Stimulated activated CD4-positive, alpha-beta T cell treated with anti-CD3 and anti-CD28 coated beads, TNF-alpha, amount 100 ng/mL, for 1 hour (primary cell): ENCODE results near the gene ENPEP.
A peak's percentile ranks its signal among the peaks of the same experiment; 100 is the strongest.
"Not testable (repeated sequence)": the region's sequence is repeated elsewhere in the genome, so short reads cannot be mapped to it uniquely, and the experiment has no call there.

ENCODE experiments used
- DNase-seq, 3 donors: peaks; one replicate each; pipeline ENCODE4 v3.0.0-alpha.2; 2020; ENCODE audit warnings: low read depth in 3 of 3, low spot score in 1 of 3

The ENPEP gene

DNA sequence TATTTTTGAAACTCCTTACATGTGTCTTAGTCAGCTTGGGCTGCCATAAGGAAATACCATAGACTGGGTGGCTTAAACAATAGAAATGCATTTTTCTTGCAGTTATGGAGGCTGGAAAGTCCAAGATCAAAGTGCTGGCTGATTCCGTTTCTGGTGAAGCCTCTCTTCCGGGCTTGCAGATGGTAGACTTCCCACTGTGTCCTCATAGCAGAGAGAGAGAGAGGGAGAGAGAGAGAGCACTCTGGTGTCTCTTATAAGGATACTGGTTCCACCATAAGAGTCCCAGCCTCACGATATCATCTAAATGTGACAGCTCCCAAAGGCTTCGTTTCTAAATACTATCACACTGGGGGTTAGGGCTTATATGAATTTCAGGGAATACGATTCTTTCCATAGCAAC, 39.7 kb downstream of the ENPEP start:
- no peak for DNase-seq

DNA sequence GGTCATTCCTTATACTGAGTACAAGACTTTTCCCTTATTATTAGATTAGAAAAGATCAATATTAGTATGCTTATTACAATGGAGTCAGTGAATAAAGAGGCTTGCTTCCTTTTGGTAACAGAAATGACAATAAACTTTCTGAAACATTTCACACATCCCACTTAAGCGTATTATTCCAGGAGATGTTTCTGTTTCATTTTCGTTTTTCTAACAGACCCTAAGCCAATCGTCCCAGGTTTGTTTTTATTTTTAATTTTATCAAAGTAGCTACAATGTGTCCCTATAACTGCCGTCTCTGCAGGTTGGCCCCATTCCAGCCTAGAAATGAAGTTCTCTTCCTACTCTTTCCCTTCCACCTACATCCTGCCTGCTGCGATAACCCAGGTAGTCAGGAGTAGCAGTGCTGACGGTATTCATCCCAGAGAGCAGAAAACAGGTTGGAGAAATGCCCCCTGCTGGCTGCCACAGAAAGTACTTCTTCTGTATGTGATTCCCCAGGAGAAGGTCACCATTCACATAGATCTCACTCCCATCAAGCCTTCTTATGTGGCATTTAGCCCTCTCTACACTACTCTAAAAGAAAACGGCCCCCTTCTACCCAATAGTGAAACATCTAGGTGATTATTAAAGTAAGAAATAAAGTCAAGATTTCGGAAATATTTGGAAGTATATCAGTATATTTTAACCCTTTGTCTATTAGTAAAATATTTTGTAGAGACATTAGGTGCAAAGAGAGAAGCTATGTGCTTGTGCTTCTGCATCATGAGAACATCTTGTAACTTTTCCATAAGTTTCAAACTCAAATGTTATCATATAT, 40.4 kb downstream of the ENPEP start:
- peak; percentile 41 to 49 (median 44) for DNase-seq

DNA sequence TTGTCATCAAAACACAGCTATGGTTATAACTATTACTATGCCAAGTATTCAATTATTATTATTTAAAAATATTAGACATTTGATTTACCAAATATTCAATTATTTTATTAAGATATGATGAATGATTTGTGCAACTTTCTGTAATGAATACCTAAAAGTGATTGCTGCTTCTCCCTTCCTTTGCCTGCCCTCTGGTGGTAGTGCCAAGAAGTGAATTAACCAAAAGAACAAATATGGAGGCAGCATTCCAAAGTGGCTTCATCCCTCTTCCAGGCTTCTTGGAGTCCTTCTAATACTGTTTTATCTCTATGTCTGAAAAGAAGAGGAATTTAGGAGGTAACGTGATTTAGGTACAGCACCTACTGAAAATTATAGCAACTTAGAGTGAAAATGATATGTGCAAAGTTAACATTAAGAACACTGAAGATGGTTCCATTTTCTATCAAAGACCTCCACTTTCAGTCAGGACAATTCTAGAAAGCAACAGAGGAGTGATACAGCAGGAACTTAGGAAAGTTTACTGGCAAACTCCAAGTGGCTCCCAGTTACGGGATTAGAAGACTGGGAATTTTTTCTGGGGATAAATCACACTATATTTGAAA, 43.0 kb downstream of the ENPEP start:
- no peak for DNase-seq

GRCh38 chr4:110520886-110521285, 44.9 kb downstream of the ENPEP start:
- DNase-seq = no peak

DNA sequence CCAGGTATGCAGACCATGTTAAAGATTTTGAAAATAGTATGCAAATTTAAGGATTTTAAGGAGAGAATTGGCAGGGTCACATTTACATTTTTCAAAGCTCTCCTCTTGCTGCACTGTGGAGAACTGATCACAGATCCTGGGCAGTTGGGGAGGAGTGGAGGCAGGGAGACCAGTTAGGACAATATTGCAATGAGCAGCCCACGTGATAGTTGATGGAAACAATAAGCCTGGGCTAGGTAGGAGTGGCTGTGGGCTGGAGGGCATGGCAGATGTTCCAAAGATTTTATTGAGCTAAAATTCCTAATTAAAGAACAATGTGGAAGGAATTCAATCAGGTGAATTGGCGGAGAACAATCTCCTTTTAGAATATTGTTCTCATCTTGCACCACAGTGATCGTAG, 50.6 kb downstream of the ENPEP start:
- DNase-seq = no peak

GRCh38 chr4:110527156-110527555, 51.2 kb downstream of the ENPEP start:
- DNase-seq = no peak

DNA sequence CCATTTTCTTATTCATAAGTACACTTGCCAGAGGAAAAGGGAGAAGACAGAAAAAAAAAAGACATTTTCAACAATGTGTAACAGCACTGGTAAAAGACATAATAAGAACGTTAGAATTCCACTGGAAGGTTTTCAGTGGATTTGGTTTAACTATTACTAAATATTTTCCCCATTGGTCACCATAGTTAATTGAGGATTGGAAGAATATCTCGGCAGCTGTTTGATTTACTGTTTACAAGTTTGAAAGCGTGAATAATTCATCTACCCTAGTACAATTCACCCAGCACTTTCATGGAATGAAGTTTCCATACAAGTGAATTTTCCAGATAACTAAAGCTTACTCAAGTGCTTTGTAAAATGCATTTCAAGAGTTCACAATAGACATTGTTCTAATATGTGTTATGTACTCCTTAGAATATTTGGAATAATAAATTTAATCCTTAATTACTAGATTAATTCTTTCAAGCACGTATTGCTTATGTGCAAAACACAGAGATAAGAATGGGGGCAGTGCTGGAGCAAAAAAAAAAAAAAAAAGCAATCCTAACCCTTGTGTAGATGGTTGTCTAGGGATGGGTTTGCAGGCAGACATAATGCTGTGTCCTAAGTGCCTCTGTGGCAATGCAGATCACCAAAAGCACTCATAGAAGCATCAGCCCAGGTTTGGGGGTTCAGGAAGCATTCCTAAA, 57.1 kb downstream of the ENPEP start:
- DNase-seq = no peak

DNA sequence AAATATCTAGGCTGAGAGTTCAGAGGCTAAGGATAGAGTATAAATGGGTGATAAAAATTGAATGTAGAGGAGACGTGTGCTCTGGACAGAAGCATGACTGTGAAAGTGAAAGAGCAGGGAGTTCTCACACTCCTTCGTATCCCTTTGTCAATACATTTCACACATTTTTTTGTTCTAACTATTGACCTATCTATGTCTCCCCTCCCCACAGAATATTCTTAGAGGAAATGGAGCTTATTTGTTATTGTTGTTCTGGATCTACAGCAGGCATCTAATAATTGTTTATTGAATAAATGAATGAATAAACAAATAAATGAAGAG, 57.6 kb downstream of the ENPEP start:
- no peak for DNase-seq

DNA sequence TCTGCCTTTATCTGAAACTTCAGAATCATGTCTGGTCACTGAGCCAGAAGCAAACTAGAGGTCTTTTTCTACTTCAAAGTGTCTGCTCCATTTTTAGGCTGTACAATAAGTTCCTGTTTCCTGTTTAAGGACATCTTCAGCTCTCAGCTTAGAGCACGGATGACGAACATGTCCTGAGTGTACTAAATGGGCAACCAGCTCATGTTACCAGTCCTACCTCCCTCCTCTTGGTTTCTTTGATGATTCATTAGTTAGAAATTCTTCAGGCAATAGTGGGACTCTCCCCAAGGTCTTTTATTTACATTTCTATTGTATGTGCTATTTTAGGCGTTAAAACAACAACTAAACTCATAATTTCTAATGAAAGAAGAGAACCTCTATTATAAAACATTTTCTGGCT, 58.0 kb downstream of the ENPEP start:
- DNase-seq = no peak

DNA sequence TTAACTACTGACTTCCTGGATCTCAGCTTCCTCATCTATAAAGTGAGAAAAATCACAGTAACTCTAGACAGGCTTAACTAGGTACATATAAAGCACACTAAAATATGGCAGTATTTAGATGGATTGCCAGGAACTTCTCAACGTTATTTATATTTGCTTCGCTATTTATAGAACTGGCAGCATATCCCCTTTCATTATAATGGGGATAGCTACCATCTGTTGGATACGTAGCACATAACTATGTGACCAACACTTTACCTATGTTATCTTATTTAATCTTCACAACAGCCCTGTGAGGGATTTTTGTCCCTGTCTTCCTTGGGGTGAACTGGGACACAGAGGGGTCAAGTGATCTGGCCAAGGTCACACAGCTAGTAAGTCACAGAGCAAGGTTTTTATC, 64.6 kb downstream of the ENPEP start:
- no peak for DNase-seq

GRCh38 chr4:110540982-110541451, 65.1 kb downstream of the ENPEP start:
- no peak for DNase-seq

DNA sequence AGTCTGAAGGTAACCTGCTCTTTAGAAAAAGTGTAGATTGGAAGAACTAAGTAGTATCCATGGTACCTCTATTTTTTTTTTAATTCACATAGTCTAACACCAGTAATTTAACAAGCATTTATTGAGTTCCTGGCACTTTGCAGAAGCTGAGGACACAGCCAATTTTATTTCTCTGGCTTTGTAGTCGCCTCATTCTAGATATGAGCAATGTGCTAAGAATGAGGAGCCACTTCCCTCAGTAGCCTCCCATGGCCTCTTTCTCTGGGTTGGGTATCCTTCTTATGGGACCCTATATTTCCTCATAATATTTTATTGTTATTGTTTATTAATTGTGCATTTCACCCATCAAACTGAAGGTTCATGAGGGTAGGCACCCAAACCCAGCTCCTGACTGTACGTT, 67.6 kb downstream of the ENPEP start:
- no peak for DNase-seq

GRCh38 chr4:110544594-110544993, 68.6 kb downstream of the ENPEP start:
- DNase-seq = no peak

GRCh38 chr4:110550260-110550659, 74.3 kb downstream of the ENPEP start:
- DNase-seq = no peak

DNA sequence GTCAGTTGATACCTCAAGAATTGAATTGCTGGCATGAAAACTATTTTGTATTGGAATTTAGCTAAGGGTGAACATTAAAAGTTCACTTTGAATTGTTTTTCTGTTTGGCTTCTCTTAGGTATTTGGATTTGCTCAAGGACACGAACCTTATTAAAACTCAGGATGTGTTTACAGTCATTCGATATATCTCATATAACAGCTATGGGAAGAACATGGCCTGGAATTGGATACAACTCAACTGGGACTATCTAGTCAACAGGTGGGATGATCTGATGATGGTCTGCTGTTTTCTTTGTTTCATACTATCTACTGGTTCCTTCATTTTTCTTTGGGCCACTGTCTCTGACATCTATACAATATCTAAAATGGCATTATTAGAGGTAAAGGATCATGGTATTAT, 77.2 kb downstream of the ENPEP start:
- no peak for DNase-seq

GRCh38 chr4:110567214-110567613, 91.3 kb downstream of the ENPEP start:
- no peak for DNase-seq

DNA sequence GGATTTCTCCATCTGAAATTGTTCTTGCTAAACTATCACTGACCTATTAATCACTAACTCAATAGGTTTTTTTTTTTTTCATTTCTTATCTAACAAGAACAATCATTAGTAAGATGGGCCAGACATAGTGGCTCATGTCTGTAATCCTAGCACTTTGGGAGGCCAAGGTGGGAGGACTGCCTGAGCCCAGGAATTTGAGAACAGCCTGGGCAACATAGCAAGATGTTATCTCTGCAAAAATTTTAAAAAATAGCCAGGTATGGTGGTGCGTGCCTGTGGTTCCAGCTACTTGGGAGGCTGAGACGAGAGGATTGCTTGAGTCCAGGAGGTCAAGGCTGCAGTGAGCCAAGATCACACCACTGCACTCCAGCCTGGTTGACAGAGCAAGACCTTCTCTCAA, 100.7 kb downstream of the ENPEP start:
- not testable (repeated sequence) for DNase-seq

- no peak for DNase-seq
Observed at GRCh38 chr4:110586131-110586850, 110.3 kb downstream of the ENPEP start.

GRCh38 chr4:110587666-110588285, 111.8 kb downstream of the ENPEP start:
- no peak for DNase-seq

GRCh38 chr4:110589297-110589696, 113.3 kb downstream of the ENPEP start:
- no peak for DNase-seq

DNA sequence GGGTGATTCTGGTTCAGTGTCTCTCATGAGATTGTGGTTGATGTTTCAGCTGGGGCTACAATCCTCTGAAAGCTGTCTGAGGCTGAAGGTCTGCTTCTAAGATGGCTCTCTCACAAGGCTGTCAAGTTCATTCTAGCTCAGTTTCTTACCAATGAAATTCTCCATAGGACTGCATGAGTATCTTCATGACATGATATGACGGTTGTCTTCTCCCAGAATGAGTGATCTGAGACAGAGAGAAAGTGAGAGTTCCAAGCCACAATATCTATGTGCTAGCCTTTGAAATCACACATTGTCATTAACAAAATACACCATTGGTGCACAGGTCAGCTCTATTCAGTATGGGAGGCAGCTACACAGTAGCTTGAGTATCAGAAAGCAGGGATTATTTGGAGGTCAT, 119.6 kb downstream of the ENPEP start:
- no peak for DNase-seq
